ENCODE data around the gene RNU6-1.
A peak's percentile ranks its signal among the peaks of the same experiment; 100 is the strongest.

The RNU6-1 gene

DNA sequence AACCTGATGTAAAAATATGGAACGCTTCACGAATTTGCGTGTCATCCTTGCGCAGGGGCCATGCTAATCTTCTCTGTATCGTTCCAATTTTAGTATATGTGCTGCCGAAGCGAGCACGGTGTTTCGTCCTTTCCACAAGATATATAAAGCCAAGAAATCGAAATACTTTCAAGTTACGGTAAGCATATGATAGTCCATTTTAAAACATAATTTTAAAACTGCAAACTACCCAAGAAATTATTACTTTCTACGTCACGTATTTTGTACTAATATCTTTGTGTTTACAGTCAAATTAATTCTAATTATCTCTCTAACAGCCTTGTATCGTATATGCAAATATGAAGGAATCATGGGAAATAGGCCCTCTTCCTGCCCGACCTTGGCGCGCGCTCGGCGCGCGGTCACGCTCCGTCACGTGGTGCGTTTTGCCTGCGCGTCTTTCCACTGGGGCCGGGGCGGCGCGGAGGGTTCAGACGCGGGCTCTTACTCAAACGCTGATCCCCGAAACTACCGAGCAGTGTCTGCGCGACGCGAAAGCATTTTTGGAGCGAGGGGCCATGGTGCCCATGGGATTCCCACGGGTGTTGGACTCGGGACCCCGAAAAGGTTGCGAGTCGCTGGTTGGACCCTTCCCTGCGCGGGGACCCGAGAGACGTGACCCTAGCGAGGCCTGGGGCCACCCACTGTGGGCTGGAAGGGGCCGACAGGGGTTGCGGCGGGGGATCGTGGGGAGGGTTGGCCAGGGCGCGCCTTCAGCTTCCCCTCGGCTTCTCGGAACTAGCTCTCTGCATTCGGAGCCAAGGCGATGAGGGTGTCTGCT, at the start of gene RNU6-1:
RNU6-1 (minus strand) TSS at position 117 of the 820 bp plus-strand sequence.
- peak; percentile 89 for DNase-seq

DNA sequence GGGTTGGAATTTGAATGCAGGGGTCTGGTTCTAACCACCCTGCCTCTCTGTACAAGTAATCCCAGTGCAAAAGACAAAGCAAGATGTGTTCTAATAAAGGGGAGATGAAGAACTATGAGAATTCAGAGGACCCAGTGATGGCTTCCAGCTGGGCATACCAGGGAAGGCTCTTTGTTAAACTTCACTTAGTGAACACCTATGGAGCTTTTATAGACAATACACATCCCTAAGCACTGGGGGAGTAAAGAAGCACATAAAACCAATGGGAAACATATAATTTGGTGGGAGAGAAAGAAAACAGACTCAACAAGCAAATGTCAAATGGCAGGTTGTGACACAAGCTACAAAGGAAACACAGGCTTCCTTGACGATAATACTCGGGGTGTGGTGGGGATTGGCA, 47.9 kb upstream of the RNU6-1 start:
- no peak for DNase-seq

DNA sequence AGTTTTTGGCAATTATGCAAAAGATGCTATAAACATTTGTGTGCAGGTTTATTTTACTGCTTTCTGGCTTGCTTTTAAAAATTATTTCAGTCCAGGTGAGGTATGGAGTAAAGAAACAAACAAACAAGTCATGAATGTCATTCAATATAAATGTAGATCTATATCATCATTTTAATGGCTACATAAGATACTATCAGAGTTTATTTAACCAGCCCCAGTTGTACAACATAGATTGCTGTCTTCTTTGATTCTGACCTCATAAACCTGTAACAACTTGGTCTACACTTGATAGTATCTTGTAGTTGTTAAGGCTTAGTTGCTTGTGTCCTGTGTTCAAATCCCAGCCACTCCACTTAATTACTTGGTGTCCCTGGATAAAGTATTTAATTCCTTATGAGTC, 46.0 kb upstream of the RNU6-1 start:
- DNase-seq, result no peak

DNA sequence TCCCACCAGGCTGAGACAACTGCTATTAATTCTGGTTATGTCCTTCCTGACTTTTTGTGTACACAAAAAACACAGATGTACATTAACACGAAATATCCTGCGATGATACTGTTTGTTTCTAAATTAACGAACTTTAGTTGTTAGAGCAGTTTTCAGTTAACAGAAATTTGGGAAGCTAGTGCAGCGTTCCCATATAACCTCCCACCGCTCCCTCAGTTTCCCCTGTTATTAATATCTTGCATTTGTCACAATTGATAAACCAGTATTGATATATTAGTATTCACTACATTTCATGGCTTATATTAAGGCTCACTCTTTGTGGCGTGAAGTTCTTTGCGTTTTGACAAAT, 45.3 kb upstream of the RNU6-1 start:
- no peak for DNase-seq

DNA sequence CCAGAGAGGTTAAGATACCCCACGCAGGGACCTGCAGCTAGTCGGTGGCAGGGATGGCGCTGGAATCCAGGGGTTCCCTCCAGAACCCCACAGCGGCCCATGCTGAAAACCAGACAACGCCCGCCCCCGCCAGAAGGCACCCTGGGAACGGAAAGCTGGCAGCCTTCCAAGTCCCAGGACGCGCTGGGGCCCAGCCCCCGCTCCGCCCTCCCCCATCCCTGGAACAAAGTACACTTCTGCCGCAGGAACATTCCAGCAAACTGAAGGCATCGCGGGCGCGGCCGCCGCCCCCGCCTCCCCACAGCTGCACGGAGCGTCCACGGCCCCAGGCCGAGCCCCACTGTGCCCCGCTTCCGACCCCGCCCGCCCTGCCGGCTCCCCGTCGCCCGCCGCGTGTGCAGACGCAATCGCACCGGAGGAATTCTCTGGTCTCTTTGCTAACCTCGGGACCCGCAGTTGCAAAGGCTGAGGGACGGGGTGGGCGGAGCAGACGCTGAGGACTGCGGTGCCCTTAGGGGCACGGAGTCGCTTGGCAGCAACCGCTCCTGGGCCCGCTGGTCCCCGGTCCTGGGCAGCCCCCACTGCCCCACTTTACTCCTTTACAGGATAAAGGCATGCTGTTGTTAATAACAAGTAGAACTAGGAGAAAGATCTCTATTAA, 44.8 kb upstream of the RNU6-1 start:
- DNase-seq, result no peak

DNA sequence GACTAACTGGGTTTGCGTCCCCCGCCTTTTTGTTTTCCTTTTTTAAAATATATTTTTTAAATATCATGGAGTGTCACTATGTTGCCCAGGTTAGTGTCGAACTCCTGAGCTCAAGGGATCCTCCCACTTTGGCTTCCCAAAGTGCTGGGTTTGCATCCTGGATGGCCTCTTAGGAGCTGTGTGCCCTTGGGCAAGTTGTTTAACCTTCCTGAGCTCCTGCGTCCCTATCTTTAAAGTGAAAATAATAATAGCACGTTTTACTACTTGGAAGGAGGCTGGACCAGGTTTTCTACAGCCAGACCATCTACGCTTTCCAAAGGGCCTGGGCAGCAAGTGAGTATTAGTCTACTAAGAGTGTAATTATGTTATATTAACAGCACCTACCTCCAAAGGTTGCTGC, 44.2 kb upstream of the RNU6-1 start:
- no peak for DNase-seq

DNA sequence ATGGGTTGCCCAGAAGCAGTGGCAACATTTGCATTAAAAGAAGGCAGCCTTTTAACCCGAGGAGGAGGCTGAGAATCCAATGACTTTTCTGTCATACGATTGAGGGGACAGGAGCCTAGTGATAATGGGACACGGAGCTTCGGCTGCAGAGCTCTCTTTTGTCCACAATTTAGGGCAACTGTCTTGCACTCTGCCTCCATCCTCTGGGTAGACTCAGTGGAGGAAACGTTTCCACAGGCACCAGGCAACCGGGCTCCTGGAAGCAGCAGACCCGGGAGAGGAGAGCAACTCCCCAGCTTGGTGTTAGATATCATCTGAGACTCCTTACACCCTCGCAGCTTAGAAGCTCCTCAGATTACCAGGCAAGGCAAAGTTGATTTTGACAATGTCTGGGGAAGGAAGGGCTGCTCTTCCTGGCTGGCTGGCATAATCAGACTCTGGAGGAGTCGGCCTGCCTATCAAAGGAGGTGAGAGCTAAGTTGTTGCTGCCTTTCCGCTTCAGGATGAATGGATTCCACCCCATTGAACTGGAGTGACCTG, 43.5 kb upstream of the RNU6-1 start:
- no peak for DNase-seq

DNA sequence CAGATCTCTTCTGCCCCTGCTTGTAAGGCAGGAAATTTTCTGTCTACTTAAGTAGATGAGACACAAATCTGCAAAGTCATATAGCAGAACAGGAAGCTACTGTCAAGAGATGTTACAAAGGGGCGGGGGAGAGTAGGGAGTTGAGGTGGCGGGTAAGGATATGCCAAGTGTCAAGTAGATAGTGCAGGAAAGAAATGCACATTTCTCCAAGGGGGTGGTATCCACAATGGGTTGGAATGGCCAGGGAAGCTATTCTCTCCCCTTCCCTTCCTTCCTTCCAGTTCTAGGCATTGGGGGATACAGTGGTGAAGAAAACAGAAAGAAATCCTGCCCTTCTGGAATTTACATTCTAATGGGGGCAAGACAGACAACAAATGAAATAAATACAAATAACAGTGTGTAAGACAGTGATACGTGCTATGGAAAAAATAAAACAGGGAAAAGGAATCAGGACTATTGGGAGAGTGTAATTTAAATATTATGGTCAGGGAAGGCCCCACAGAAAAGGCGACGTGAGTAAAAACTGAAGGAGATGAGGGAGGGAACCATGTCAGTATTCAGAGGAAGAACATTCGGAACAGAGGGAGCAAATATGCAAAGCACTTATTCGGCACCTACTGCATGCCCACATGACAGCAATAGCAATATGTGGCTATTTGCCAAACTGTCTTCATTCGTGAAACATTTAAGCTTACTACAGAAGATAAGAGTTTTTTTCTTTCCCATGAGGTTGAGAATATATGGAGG, 42.8 kb upstream of the RNU6-1 start:
- DNase-seq, result no peak

DNA sequence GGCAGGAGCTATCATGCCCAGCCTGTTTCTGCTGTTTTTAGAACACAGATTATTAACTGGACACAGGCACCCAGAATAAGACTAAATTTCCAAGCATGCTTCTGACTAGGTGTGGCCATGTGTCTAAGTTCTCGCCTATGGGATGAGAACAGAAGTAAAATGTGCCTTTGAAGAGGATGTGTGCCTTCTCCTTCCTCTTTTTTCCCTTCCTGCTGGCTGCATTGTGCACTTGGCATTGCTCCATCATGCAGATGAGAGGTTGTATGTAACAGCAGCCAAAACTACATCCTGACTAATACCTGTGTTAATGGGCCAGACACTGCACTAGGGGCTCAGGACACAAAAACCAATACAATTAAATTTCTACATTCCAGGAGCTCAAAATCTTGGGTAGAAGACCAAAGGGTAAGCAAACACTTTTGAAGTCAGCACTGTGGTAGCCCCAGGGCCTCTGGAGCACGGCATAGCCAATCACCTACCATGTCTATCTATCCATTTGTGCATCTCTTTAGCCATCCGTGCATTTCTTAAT, 40.9 kb upstream of the RNU6-1 start:
- no peak for DNase-seq

DNA sequence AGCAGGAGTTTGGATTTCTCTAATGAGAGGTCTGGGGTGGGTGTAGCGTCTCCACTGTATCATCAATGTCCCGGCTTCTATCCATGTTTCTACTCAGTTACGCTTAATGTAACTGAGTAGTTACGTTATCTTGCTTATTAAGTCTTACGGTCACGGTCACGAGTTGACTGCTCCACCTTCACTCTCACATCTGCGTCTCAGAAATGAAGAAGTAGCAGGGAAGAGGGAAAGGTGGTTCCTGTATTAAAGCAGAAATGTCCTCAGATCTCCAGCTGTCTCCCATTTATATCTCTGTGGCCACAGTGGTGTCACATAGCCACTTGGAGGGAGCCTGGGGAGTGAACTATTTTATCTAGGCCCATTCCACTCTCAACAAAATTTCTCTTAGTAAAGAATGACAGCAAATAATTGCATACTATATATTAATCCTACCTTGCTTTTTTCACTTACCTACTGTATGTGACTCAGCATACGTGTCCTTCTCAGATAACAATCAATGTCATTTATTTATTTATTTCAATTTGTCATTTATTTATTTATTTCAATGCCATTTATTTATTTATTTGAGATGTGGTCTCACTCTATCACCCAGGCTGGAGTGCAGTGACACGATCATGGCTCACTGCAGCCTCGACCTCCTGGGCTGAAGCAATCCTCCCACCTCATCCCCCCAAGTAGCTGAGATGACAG, 39.7 kb upstream of the RNU6-1 start:
- DNase-seq, result no peak

DNA sequence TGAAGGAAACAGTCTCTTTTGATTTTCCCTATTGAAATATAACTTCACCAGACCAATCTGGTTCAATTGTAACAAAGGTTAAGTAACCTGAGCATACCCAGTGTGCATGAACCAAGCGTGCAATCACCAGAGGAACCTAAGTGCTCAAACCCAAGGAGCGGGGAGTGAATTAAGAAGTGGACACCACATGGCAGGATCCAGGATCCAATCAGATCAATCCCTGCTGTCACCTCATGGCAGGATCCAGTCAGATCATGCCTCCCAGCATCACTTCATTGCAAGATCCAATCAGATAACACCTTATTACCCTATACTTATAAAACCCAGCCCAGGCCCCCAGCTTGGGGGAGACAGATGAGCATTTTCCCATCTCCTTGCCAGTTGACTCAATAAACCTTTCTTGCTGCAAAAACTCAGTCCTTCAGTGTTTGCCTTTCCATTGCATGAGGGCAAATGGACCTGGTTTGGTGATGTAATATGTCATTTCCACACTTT, 38.9 kb upstream of the RNU6-1 start:
- no peak for DNase-seq

DNA sequence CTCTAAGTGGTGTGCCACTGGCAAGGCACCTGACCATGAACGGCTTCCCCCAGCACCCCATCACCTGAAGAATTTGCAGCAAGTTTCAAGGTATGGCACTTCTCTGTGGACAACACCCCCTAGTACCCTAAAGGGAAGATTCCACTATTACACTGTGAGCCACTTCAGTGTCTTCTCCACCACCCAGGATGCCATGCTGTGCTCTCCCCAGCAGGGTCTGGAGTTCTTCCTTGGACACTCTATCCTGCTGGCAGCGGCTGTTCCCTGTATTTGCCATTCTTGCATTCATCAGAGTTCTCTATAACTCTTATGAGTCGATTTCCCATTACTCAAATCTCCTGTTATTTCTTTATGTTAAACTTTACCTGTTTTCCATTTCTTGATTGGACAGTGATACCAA, 33.9 kb upstream of the RNU6-1 start:
- DNase-seq, result no peak

DNA sequence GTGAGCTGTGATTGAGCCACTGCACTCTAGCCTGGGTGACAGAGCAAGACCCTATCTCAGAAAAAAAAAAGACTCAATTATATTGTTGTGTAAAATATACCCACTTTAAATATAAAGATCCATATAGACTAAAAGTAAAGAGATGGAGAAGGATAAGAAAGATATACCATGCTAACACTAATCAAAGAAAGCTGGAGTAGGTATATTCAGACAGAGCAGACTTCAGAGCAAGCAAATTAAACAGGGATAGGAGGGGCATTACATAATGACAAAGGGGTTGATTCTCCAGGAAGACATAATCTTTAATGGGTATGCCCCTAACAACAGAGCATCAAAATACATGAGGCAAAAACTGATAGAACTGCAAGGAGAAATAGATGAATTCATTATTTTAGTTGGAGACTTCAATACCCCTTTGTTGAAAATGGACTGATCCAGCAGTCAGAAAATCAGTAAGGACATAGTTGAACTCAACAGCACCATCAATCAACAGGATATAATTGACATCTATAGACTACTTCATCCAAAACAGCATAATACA, 31.1 kb upstream of the RNU6-1 start:
- no peak for DNase-seq

DNA sequence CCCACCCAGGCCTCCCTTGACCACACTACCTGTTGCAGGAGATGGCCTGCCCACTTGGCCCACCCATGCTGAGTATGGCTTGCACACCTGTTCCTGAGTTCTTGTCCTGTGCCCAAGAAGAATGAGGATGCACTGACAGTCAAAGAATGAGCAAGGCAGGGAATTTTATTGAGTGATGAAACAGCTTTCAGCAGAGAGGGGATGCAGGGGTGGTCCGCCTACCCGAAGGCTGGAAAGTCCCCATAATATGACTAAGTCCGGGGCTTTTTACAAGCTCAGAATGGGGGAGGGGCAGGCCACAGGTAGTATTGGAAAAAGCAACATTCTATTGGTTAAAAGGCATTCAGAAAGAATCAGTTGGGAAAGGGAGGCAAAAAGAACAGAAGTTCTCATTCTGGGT, 29.9 kb upstream of the RNU6-1 start:
- no peak for DNase-seq

DNA sequence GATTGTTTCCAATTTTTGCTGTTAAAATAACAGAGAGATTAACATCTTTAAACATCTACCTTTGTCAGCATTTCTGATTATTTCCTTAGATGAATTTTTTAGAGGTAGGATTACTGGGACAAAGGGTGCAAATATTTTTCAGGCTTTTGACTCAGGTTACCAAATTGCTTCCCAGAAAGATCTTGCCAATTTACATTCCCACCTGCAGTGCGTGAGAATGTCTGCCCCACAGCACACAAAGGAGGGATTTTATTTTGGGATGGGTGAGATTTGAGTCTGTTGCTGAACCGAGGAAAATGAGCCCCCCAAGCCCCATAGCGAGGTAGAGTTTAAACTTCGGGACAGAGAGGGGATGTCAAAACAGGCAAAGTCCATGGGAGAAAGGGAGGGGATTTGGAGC, 25.9 kb upstream of the RNU6-1 start:
- DNase-seq, result no peak

DNA sequence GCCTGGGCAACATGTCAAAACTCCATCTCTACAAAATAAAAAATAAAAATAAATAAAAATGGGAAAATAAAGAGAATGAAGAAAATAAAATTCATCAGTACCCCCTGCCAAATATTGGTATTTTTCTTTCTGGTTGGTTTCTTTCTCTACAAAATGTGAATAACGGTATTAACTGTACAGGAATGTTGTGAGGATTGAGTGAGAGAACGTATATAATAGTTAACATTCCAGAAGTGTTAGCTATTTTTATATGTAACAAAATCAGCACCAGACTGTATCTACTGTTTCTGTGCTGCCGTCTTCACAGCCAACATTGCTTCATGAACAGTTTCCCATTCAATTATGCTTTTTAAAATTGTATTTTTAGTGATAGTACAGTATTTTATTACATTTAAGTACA, 25.5 kb upstream of the RNU6-1 start:
- no peak for DNase-seq

DNA sequence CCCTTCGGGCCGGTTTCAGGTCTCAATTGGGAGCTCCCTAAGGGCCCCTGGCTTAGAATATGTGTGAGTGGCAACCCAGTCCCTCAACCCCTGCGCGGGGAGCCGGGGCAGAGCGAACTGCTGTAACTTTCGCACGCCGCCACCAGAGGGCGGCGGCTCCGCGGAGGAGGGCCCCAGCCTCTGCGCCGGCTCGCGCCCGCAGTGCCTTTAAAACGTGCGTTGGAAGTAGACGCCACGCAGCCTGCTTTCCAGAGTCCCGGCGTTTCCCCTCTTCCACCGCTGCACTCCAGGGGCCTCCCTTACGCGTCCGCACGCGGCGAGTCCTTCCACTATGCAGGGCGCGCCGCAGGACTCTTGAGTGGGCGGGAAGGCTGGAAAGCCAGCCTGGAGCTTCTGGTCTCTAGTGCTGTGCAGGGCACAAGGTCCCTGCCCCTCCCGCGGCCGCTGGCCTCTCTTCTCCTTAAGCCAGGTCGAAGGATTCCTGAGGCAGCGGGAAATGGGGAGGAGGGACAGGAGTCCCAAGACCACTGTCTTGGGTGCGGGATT, 23.7 kb upstream of the RNU6-1 start:
- peak; percentile 61 for DNase-seq

DNA sequence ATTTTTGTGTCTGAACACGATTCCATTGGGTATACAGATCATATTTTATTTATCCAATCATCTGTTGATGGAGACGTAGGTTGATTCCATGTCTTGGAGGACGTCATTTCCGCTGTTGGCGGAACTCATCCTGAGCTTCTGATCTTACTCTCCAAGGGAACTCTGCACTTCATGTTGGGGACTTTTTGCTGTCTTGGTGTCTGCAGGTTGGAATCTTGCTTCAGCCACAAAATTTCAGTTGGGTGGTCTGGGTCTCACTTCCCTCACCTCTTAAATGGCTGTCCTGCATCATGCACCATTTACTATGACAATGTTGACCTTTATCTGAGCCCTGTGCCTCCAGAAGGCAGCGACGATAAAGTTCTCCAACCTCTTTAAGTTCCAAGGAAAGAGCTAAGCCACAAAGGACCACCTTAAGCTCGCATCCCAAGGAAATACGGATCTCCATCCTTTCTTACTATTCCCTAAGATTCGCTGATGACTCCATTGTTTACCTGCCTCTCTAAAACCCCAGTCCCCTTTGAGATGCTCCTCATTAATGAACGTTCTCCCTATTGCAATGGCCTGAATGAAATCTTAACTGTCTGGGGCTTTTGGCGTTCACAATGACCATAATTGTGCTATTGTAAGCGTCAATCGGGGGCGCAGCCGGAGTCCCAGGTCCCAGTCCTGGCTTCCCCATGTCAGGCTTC, 23.1 kb upstream of the RNU6-1 start:
- no peak for DNase-seq

DNA sequence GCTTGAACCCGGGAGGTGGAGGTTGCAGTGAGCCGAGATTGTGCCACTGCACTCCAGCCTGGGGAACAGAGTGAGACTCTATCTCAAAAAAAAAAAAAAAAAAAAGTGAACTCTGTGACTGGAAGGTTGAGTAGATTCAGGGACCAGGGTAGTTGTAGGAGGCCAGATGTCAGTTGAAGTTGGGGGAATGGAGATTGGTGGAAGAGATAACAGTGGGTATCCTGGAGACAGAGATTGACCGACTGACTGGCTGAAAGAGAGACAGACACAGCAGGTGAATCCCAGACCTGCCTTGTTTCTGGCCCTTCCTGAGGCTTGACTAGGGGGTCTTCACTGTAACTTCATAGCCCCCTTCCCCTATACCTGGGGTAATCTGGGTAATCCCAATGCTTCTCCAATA, 22.1 kb upstream of the RNU6-1 start:
- no peak for DNase-seq

DNA sequence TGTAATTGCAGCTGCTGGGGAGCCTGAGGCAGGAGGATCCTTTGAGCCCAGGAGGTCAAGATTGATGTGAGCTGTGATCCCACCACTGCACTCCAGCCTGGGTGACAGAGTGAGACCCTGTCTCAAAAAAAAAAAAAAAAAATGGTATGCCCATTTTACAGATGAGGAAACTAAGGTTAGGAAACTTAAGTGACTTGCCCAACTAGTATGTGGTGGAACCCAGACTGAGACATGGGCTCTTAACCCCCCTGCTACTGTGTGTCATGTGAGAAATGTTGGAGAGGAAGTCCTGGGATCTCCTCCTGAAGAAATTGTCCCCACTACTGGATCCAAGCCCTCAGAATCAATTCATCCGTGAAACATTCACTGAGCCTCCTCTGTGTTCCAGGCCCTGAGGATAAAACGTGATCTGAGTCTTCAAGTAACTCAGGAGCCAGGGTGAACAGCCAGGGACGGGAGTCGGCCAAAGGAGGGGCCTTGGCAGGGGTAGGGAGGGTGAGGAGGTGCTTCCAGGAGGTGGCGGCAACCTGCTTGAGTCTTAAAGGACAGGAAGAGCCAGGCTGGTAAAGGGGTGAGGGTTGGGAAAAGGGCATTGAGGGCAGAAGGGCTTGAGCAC, 19.6 kb upstream of the RNU6-1 start:
- DNase-seq, result no peak

DNA sequence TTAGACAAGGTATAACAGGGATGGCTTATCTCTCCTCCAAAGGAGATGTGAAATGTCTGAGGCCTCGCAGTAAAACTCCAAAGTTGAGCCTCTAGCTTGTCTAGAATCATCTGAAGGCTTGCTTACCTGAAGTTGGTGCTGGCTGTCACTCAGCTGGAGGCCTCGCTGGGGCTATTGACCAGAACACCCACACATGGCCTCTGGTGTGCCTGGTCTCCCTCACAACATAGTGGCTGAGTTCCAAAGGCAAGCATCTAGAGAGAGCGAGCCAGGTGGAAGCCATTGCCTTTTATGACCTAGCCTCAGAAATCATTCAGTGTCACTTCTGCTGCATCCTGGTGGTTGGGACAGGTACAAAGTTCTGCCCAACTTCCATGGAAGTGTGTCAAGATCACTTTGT, 17.4 kb upstream of the RNU6-1 start:
- no peak for DNase-seq
